HG02798 (cell line): ENCODE data around the gene CLASRP.

Experiments used
- ATAC-seq: cut with Tn5 transposase; IDR thresholded peaks from one replicate; pipeline ENCODE4 v1.9.1; 2021; ENCODE audit warnings: mild to moderate bottlenecking; ENCODE audit not compliant: unreplicated experiment, poor library complexity

CLASRP gene

GRCh38 chr19:45020071-45020470 is 18.8 kb upstream of the CLASRP start:
- ATAC-seq = no peak

- ATAC-seq = no peak
These were observed 16.9 kb upstream of the CLASRP start for GRCh38 chr19:45021971-45022370.

GRCh38 chr19:45023048-45023447 is 15.8 kb upstream of the CLASRP start:
- ATAC-seq = no peak

- ATAC-seq = no peak
These were observed 13.6 kb upstream of the CLASRP start for GRCh38 chr19:45025264-45025663.

- ATAC-seq = no peak
These were observed 11.5 kb upstream of the CLASRP start for GRCh38 chr19:45027371-45027770.

GRCh38 chr19:45030825-45031224 is 8.0 kb upstream of the CLASRP start:
- no peak for ATAC-seq

DNA sequence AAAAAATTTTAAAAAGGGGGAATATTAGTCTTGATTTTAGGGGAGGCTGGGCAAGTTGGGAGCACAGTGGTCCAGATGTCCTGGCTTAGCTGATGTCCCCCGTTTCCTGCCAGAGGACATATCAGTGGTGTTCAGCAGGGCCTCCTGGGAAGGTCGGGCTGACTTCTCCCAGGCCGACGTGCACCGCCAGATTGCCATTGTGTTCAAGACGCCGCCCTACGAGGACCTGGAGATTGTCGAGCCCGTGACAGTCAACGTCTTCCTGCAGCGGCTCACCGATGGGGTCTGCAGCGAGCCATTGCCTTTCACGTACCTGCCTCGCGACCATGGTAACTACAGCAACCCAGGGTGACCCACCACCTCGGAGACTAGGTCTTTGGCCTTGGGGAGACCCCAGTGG is 6.4 kb upstream of the CLASRP start:
- no peak for ATAC-seq

- no peak for ATAC-seq
These were observed 3.1 kb upstream of the CLASRP start for GRCh38 chr19:45035755-45036154.

- ATAC-seq = no peak
These were observed 1.3 kb upstream of the CLASRP start for GRCh38 chr19:45037393-45038169.

- no peak for ATAC-seq
These were observed 1.4 kb downstream of the CLASRP start for GRCh38 chr19:45040059-45040771.

DNA sequence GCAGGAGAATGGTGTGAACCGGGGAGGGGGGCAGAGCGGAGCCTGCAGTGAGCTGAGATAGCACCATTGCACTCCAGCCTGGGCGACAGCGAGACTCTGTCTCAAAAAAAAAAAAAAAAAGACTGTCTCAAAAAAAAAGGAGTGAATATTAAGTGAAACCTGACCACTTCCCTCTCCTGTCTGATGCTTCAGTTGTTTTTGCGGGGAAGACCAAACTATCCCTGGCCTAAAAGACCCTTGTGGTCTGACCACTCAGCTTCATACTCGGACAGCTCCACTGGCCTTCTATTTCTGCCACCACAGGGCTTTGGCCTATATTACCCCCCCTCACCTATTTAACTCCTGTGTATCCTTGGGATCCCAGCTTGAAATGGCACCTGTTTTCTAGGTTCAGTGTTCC is 2.3 kb downstream of the CLASRP start:
- ATAC-seq = no peak

- ATAC-seq = no peak
These were observed 7.0 kb downstream of the CLASRP start for GRCh38 chr19:45045671-45046353.

DNA sequence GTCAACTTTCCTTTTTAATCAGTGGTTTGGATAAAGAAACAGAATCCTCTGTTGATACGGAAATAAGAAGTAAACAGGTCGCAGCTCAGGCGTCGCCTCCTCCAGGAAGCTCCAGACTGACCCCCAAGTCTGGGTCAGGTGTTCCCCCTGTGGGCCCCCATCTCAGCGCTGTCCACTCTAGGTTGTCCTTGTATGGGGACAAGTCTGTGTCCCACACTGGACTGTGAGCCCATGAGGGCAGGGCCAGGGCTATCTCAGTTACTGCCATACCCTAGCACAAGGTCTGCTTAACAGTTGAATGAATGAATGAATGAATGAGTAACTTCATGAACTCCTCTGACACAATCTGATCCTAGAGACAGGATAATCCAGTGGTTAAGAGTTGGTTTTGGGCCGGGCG is 7.5 kb downstream of the CLASRP start:
- no peak for ATAC-seq

GRCh38 chr19:45047188-45047797 is 8.4 kb downstream of the CLASRP start:
- peak; percentile 68 for ATAC-seq

- ATAC-seq = no peak
These were observed 10.4 kb downstream of the CLASRP start for GRCh38 chr19:45049073-45049736.

GRCh38 chr19:45050036-45050435 is 11.2 kb downstream of the CLASRP start:
- no peak for ATAC-seq

GRCh38 chr19:45051929-45052579 is 13.2 kb downstream of the CLASRP start:
- ATAC-seq = no peak

- no peak for ATAC-seq
These were observed 18.0 kb downstream of the CLASRP start for GRCh38 chr19:45056831-45057230.

DNA sequence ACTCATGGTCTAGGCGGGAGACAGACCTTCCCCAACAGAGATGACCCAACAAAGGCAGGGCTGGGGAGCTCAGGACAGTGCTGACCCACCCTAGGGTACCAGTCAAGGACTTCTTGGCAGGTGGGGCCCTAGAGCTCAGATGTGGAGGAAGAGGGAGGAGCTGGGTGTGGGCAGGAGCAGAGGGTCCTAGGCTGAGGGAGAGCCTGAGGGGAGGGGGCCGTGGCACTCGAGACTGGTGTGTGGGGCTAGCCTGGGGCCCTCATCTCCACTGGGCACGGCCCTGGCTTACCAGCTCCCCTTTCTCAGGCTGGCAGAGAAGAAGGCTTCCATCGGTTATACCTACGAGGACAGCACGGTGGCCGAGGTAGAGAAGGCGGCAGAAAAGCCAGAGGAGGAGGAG is 18.6 kb downstream of the CLASRP start:
- ATAC-seq = no peak

DNA sequence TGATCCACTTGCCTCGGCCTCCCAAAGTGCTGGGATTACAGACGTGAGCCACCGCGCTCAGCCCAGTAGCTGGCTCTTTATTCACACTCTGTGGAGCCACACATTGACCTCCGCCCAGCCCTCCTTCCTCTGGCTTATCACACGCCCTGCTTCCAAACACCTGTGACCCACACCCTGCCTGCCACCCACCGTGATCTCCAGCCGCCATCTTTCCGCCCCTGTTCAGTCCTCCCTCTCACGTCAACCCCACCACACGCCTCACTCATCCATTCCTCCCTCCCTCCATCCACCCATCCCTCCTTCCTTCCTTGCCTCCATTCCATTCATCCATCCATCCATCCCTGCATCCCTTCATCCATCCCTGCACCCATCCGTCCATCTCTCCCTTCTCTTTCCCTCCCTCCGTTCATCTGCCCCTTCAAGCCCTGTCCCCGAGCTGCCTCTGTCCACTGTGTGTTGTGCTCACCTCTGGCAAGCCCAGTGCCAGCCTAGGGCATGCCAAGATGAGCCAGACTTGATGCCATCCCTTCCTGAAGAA is 19.8 kb downstream of the CLASRP start:
- ATAC-seq = no peak
